ENCODE measurements around the gene KLHL22.

DNA sequence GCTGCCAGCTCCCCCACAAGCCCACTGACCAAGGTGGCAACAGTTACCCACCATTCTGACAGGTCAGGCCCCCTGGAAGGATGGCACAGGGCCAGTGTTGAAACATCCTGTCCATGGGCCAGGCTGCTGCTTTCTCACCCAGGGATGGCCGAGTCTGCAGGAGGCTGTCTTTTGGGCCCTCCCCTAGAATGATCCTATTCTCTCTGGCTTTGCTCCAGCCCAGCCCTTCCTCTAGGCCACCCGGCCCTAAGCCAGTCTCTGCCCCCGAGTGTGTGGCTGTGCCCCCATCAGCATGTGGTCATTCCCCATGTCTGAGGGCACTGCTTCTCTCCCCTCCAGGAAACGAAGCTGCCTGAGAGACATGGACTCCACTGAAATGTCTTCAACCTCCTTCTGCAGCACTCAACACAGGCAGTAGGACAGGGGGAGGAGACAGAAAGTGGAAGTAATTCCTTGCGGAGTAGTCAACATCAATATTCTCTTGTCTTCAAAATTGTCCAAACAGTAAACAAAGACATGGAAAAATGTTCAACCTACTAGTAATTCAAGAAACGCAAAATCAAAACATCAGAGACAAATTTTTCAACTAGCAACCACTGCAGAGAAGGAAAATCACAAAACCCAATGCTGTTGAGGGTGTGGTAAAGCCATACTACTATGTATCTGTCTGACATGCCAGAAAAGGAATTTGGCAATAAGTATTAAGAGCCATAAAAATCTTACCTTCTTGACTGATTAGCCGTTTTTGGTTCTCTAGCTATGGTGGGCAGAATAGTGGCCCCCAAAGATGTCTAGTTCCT lies 52.9 kb downstream of the KLHL22 start:
- TF ChIP-seq, protein P1, sequence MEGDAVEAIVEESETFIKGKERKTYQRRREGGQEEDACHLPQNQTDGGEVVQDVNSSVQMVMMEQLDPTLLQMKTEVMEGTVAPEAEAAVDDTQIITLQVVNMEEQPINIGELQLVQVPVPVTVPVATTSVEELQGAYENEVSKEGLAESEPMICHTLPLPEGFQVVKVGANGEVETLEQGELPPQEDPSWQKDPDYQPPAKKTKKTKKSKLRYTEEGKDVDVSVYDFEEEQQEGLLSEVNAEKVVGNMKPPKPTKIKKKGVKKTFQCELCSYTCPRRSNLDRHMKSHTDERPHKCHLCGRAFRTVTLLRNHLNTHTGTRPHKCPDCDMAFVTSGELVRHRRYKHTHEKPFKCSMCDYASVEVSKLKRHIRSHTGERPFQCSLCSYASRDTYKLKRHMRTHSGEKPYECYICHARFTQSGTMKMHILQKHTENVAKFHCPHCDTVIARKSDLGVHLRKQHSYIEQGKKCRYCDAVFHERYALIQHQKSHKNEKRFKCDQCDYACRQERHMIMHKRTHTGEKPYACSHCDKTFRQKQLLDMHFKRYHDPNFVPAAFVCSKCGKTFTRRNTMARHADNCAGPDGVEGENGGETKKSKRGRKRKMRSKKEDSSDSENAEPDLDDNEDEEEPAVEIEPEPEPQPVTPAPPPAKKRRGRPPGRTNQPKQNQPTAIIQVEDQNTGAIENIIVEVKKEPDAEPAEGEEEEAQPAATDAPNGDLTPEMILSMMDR (conservative IDR thresholded peaks at IDR 0.05; ENCODE audit: low read length), result no peak
- TF ChIP-seq EZH2phosphoT487 (IDR thresholded peaks at IDR 0.05; ENCODE audit: borderline replicate concordance), result no peak

Measured in Loucy (cell line).